HEK293 (cell line): ENCODE data around the gene TMEM92.

ENCODE experiments used
- CTCF ChIP-seq: fragments of 450-650 bp; formaldehyde crosslinking; IDR thresholded peaks from 2 replicates; pipeline ENCODE4 v1.5.1; 2016; ENCODE audit warnings: missing biosample characterization, missing genetic modification characterization
- PATZ1 ChIP-seq: fragments of 450-650 bp; formaldehyde crosslinking; IDR thresholded peaks from 2 replicates; pipeline ENCODE4 v1.5.1; 2016; ENCODE audit warnings: missing biosample characterization, missing genetic modification characterization
- PRDM1 ChIP-seq: fragments of 450-650 bp; formaldehyde crosslinking; IDR thresholded peaks from 2 replicates; pipeline ENCODE4; 2016; ENCODE audit warnings: missing biosample characterization, missing genetic modification characterization
- TSHZ1 ChIP-seq: fragments of 450-650 bp; formaldehyde crosslinking; IDR thresholded peaks from 2 replicates; pipeline ENCODE4 v1.5.1; 2016; ENCODE audit warnings: missing biosample characterization, missing genetic modification characterization, borderline replicate concordance
- ZBTB11 ChIP-seq: fragments of 450-650 bp; formaldehyde crosslinking; conservative IDR thresholded peaks from 2 replicates; pipeline ENCODE4 v1.5.1; 2016; ENCODE audit warnings: low read depth, missing biosample characterization, missing genetic modification characterization
- ZNF169 ChIP-seq: fragments of 450-650 bp; formaldehyde crosslinking; IDR thresholded peaks from 2 replicates; pipeline ENCODE4 v1.5.1; 2016; ENCODE audit warnings: missing biosample characterization, missing genetic modification characterization
- ZNF311 ChIP-seq: fragments of 450-650 bp; formaldehyde crosslinking; IDR thresholded peaks from 2 replicates; pipeline ENCODE4 v1.5.1; 2017; ENCODE audit warnings: missing biosample characterization, missing genetic modification characterization, borderline replicate concordance
- ZNF513 ChIP-seq: fragments of 450-650 bp; IDR thresholded peaks from 2 replicates; pipeline ENCODE4 v1.5.1; 2018; ENCODE audit warnings: missing biosample characterization, missing genetic modification characterization
- ZNF560 ChIP-seq: fragments of 450-650 bp; formaldehyde crosslinking; IDR thresholded peaks from 2 replicates; pipeline ENCODE4 v1.5.1; 2017; ENCODE audit warnings: missing biosample characterization, missing genetic modification characterization, borderline replicate concordance
- ZNF623 ChIP-seq: fragments of 450-650 bp; formaldehyde crosslinking; IDR thresholded peaks from 2 replicates; pipeline ENCODE4 v1.5.1; 2016; ENCODE audit warnings: missing biosample characterization, missing genetic modification characterization

GRCh38 chr17:50289991-50290702, 15.9 kb downstream of the TMEM92 start:
- TF ChIP-seq ZNF623 (tag by site-specific recombination) (no peak), ZNF560 (no peak), TSHZ1 (tag by site-specific recombination) (no peak), PATZ1 (peak; percentile 54), ZBTB11 (tag by site-specific recombination) (no peak), ZNF169 (tag by site-specific recombination) (no peak), ZNF513 (tag by site-specific recombination) (no peak), CTCF (tag by site-specific recombination) (no peak), ZNF311 (tag by site-specific recombination) (no peak), PRDM1 (tag by site-specific recombination) (no peak)
